Measurements from ENCODE around the gene AFG1L.
"Not testable (repeated sequence)": the region's sequence is repeated elsewhere in the genome, so short reads cannot be mapped to it uniquely, and the experiment has no call there.

Gene AFG1L

GRCh38 chr6:108350528-108350927 lies 55.7 kb downstream of the AFG1L start:
- no peak for DNase-seq (ENCODE audit: low spot score)

GRCh38 chr6:108353853-108354252 lies 59.0 kb downstream of the AFG1L start:
- DNase-seq (ENCODE audit: low spot score) = no peak

GRCh38 chr6:108355120-108355519 lies 60.3 kb downstream of the AFG1L start:
- DNase-seq (ENCODE audit: low spot score) = no peak

- DNase-seq (ENCODE audit: low spot score) = no peak
Observed at GRCh38 chr6:108355890-108356289, 61.0 kb downstream of the AFG1L start.

- no peak for DNase-seq (ENCODE audit: low spot score)
Observed at GRCh38 chr6:108359901-108360882, 65.3 kb downstream of the AFG1L start.

- no peak for DNase-seq (ENCODE audit: low spot score)
Observed at GRCh38 chr6:108360919-108361311, 66.1 kb downstream of the AFG1L start.

GRCh38 chr6:108361312-108361932 lies 66.6 kb downstream of the AFG1L start:
- no peak for DNase-seq (ENCODE audit: low spot score)

- DNase-seq (ENCODE audit: low spot score) = no peak
Observed at GRCh38 chr6:108362455-108362854, 67.6 kb downstream of the AFG1L start.

GRCh38 chr6:108363113-108363512 lies 68.3 kb downstream of the AFG1L start:
- DNase-seq (ENCODE audit: low spot score) = no peak

- no peak for DNase-seq (ENCODE audit: low spot score)
Observed at GRCh38 chr6:108363889-108364313, 69.0 kb downstream of the AFG1L start.

GRCh38 chr6:108364470-108364869 lies 69.6 kb downstream of the AFG1L start:
- no peak for DNase-seq (ENCODE audit: low spot score)

GRCh38 chr6:108365478-108365877 lies 70.6 kb downstream of the AFG1L start:
- no peak for DNase-seq (ENCODE audit: low spot score)

GRCh38 chr6:108366236-108366635 lies 71.4 kb downstream of the AFG1L start:
- DNase-seq (ENCODE audit: low spot score) = no peak

- no peak for DNase-seq (ENCODE audit: low spot score)
Observed at GRCh38 chr6:108368431-108369030, 73.7 kb downstream of the AFG1L start.

- DNase-seq (ENCODE audit: low spot score) = no peak
Observed at GRCh38 chr6:108380876-108381275, 86.0 kb downstream of the AFG1L start.

- no peak for DNase-seq (ENCODE audit: low spot score)
Observed at GRCh38 chr6:108383981-108384380, 89.1 kb downstream of the AFG1L start.

GRCh38 chr6:108389190-108389589 lies 94.3 kb downstream of the AFG1L start:
- DNase-seq (ENCODE audit: low spot score) = not testable (repeated sequence)

- no peak for DNase-seq (ENCODE audit: low spot score)
Observed at GRCh38 chr6:108395297-108395696, 100.4 kb downstream of the AFG1L start.

- no peak for DNase-seq (ENCODE audit: low spot score)
Observed at GRCh38 chr6:108403236-108403635, 108.4 kb downstream of the AFG1L start.

- no peak for DNase-seq (ENCODE audit: low spot score)
Observed at GRCh38 chr6:108406943-108407342, 112.1 kb downstream of the AFG1L start.

- no peak for DNase-seq (ENCODE audit: low spot score)
Observed at GRCh38 chr6:108407904-108408827, 113.3 kb downstream of the AFG1L start.

- DNase-seq (ENCODE audit: low spot score) = no peak
Observed at GRCh38 chr6:108408861-108409260, 114.0 kb downstream of the AFG1L start.

All from CD4-positive, alpha-beta T cell treated with Interleukin-6 at 100 ng/mL for 8 hours (primary cell).